ENCODE measurements around the gene CADM2. TPM values are rescaled to one million over a fixed set of nuclear protein-coding genes. Genes with fewer than 3 reads are reported as not detected.
"Not testable (repeated sequence)": the region's sequence is repeated elsewhere in the genome, so short reads cannot be mapped to it uniquely, and the experiment has no call there.

CADM2 gene
- total and polyA plus RNA-seq, 2 donors (not counting 3 experiments of a cell fraction or from before 2014, with no cell fraction given) = not detected

DNA sequence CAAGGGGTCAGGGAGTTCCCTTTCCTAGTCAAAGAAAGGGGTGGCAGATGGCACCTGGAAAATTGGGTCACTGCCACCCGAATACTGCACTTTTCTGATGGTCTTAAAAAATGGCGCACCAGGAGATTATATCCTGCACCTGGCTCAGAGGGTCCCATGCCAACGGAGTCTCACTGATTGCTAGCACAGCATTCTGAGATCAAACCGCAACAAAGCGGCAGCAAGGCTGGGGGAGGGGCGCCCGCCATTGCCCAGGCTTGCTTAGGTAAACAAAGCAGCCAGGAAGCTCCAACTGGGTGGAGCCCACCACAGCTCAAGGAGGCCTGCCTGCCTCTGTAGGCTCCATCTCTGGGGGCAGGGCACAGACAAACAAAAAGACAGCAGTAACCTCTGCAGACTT, 194.5 kb downstream of the CADM2 start:
- dilution Hi-C loops (cut with MboI; ENCODE audit: extremely low pct_ligation_motif_present, low sequenced_read_pairs); FAIRE-seq; intact Hi-C loops (cut with micrococcal nuclease); H3K4me2 ChIP-seq (ENCODE audit: insufficient read depth, low read length); H3K9me1 ChIP-seq (replicated peaks; ENCODE audit: control insufficient read depth, extremely low read depth, insufficient read depth, low read length); H3K4me1 ChIP-seq (ENCODE audit: control insufficient read depth, extremely low read depth, insufficient read depth, low read length); H3K9me3 ChIP-seq (replicated peaks; ENCODE audit: control insufficient read depth, insufficient read depth, low read length); CTCF ChIA-PET; DNase-seq (ENCODE audit: low read depth, low spot score); H3K36me3 ChIP-seq (ENCODE audit: control insufficient read depth in 2 of 2, extremely low read depth in 1 of 2, insufficient read depth in 2 of 2, low read length in 2 of 2); H4K20me1 ChIP-seq (replicated peaks; ENCODE audit: control insufficient read depth, extremely low read depth, insufficient read depth, low read length); H3K4me3 ChIP-seq (replicated peaks in 1 of 3; ENCODE audit: insufficient read depth in 1 of 3, low read depth in 1 of 3, low read length in 3 of 3); H2AFZ ChIP-seq (ENCODE audit: low read depth, low read length); H3K9ac ChIP-seq (replicated peaks; ENCODE audit: extremely low read depth, insufficient read depth, low read length); H3K27me3 ChIP-seq (ENCODE audit: control insufficient read depth in 2 of 2, insufficient read depth in 2 of 2, low read length in 2 of 2); POLR2A ChIA-PET; BruUV-seq (replicated peaks); H3K79me2 ChIP-seq (ENCODE audit: control insufficient read depth, insufficient read depth, low read length); H3K27ac ChIP-seq (ENCODE audit: insufficient read depth, low read depth, low read length): not testable (repeated sequence)

DNA sequence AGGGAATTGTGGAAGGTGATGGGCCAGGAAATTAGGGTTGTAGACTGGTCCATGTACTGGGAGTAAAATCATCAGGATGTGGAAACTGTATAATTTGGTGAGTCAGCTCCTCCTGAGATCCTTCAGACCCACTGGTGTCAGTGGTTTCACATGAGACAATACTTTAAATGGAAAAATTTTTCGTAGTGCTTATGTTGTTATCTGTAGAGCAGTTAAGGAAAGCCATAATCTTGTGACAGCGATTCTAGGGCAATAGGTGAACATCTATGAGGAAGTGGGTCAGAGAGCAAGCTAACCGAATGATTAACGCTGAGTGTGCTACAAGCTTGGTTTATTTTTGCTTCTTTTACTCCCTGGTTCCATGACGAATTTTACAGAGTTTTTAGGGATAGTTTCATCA, 200.6 kb downstream of the CADM2 start:
- TF ChIP-seq POLR2A (IDR thresholded peaks at IDR 0.05; ENCODE audit: low read depth, low read length) = no peak
- POLR2A ChIA-PET = no interaction called here
- CTCF ChIA-PET = no interaction called here
- H2AFZ ChIP-seq (ENCODE audit: low read depth, low read length) = no peak overlapping the region
- H3K9me3 ChIP-seq (replicated peaks; ENCODE audit: control insufficient read depth, insufficient read depth, low read length) = no peaks in the 10 kb centered on the region
- no peak for FAIRE-seq
- no peaks in the 10 kb centered on the region for H3K79me2 ChIP-seq (ENCODE audit: control insufficient read depth, insufficient read depth, low read length)
- no peak overlapping the region for H3K4me2 ChIP-seq (ENCODE audit: insufficient read depth, low read length)
- BruUV-seq (replicated peaks) = no TSS peak
- no peak overlapping the region for H3K4me3 ChIP-seq (replicated peaks in 1 of 3; ENCODE audit: insufficient read depth in 1 of 3, low read depth in 1 of 3, low read length in 3 of 3)
- H3K27ac ChIP-seq (ENCODE audit: insufficient read depth, low read depth, low read length) = no peak overlapping the region
- H3K9me1 ChIP-seq (replicated peaks; ENCODE audit: control insufficient read depth, extremely low read depth, insufficient read depth, low read length) = no peaks in the 10 kb centered on the region
- H3K4me1 ChIP-seq (ENCODE audit: control insufficient read depth, extremely low read depth, insufficient read depth, low read length) = no peaks in the 10 kb centered on the region
- H3K9ac ChIP-seq (replicated peaks; ENCODE audit: extremely low read depth, insufficient read depth, low read length) = no peak overlapping the region
- no peaks in the 10 kb centered on the region for H3K27me3 ChIP-seq (ENCODE audit: control insufficient read depth in 2 of 2, insufficient read depth in 2 of 2, low read length in 2 of 2)
- no peak for DNase-seq (ENCODE audit: low read depth, low spot score)
- intact Hi-C loops (cut with micrococcal nuclease) (no loop called here), dilution Hi-C loops (cut with MboI; ENCODE audit: extremely low pct_ligation_motif_present, low sequenced_read_pairs) (no loop called here)
- no peaks in the 10 kb centered on the region for H4K20me1 ChIP-seq (replicated peaks; ENCODE audit: control insufficient read depth, extremely low read depth, insufficient read depth, low read length)
- H3K36me3 ChIP-seq (ENCODE audit: control insufficient read depth in 2 of 2, extremely low read depth in 1 of 2, insufficient read depth in 2 of 2, low read length in 2 of 2) = no peaks in the 10 kb centered on the region

DNA sequence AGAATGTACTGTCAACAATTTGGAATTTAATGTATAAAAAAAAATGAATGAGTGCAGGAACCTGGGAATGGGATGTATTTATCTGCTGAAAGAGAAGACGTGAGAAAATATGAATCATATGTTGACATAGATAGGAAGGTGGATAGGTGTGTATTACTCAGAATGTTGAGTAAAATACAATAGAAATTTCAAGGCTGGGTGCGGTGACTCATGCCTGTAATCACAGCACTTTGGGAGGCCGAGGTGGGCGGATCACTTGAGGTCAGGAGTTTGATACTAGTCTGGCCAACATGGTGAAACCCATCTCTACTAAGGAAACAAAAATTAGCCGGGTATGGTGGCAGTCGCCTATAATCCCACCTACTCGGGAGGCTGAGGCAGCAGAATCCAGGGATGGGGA, 202.8 kb downstream of the CADM2 start:
- no peaks in the 10 kb centered on the region for H3K9me1 ChIP-seq (replicated peaks; ENCODE audit: control insufficient read depth, extremely low read depth, insufficient read depth, low read length)
- H3K79me2 ChIP-seq (ENCODE audit: control insufficient read depth, insufficient read depth, low read length) = no peaks in the 10 kb centered on the region
- ChIA-PET CTCF (no interaction called here), POLR2A (no interaction called here)
- FAIRE-seq (no peak), DNase-seq (ENCODE audit: low read depth, low spot score) (no peak)
- H3K27me3 ChIP-seq (ENCODE audit: control insufficient read depth in 2 of 2, insufficient read depth in 2 of 2, low read length in 2 of 2) = no peaks in the 10 kb centered on the region
- intact Hi-C loops (cut with micrococcal nuclease) = no loop called here
- TF ChIP-seq POLR2AphosphoS5 (IDR thresholded peaks at IDR 0.05; ENCODE audit: insufficient read depth, low read depth, low read length) = no peak
- H2AFZ ChIP-seq (ENCODE audit: low read depth, low read length) = no peak overlapping the region
- H3K27ac ChIP-seq (ENCODE audit: insufficient read depth, low read depth, low read length) = no peak overlapping the region
- no peaks in the 10 kb centered on the region for H3K9me3 ChIP-seq (replicated peaks; ENCODE audit: control insufficient read depth, insufficient read depth, low read length)
- H4K20me1 ChIP-seq (replicated peaks; ENCODE audit: control insufficient read depth, extremely low read depth, insufficient read depth, low read length) = no peaks in the 10 kb centered on the region
- BruUV-seq (replicated peaks) = no TSS peak
- H3K4me3 ChIP-seq (replicated peaks in 1 of 3; ENCODE audit: insufficient read depth in 1 of 3, low read depth in 1 of 3, low read length in 3 of 3) = no peak overlapping the region
- no peaks in the 10 kb centered on the region for H3K4me1 ChIP-seq (ENCODE audit: control insufficient read depth, extremely low read depth, insufficient read depth, low read length)
- H3K9ac ChIP-seq (replicated peaks; ENCODE audit: extremely low read depth, insufficient read depth, low read length) = no peak overlapping the region
- no peak overlapping the region for H3K4me2 ChIP-seq (ENCODE audit: insufficient read depth, low read length)
- dilution Hi-C loops (cut with MboI; ENCODE audit: extremely low pct_ligation_motif_present, low sequenced_read_pairs) = no loop called here
- H3K36me3 ChIP-seq (ENCODE audit: control insufficient read depth in 2 of 2, extremely low read depth in 1 of 2, insufficient read depth in 2 of 2, low read length in 2 of 2) = no peaks in the 10 kb centered on the region
